HepG2 (cell line): Measurements from ENCODE around the gene CCDC82. TPM values are rescaled to one million over a fixed set of nuclear protein-coding genes. Genes with fewer than 3 reads are reported as not detected.

Experiments
- ATAC-seq: fragments of 200-7000 bp; cut with Tn5 transposase; 3 replicates; pipeline ENCODE4 v1.9.1; 2020; ENCODE audit warnings: mild to moderate bottlenecking, moderate library complexity
- BruUV-seq: library from RNA; stranded (reverse); fragments of 400-500 nt; replicated peaks from 2 replicates; lab custom pipeline; 2021; lab: Mats Ljungman, UMichigan
- CTCF ChIA-PET: fragments of 300-600 bp; formaldehyde crosslinking; extraction: SDS; loops from one replicate; lab custom pipeline; 2021; ENCODE audit warnings: low total read pairs, inconsistent platforms, low intra/inter-chr PET ratio; lab: Yijun Ruan, JAX
- POLR2A ChIA-PET: fragments of 350-600 bp; sonication (Branson Sonifier 250); formaldehyde crosslinking; loops from one replicate; lab custom pipeline; 2020; ENCODE audit warnings: antibody characterized with exemption, inconsistent platforms; lab: Yijun Ruan, JAX
- DNase-seq: peaks from one replicate; pipeline ENCODE4 v3.0.0-alpha.2; 2015; ENCODE audit warnings: low spot score
- FAIRE-seq: peaks from 3 replicates; lab custom pipeline; 2011; peaks lifted over from hg19 to GRCh38; lab: Jason Lieb, UNC
- H2AFZ ChIP-seq: one replicate; pipeline ENCODE4 v1.6.1; 2011; ENCODE audit warnings: low read length, inconsistent platforms
- H3K27ac ChIP-seq: fragments of 300-600 bp; 3 replicates; pipeline ENCODE4 v1.8.0; 2011; ENCODE audit warnings: mixed run types, mild to moderate bottlenecking, mixed read lengths, low read length, inconsistent platforms; ENCODE audit not compliant: insufficient read depth; ENCODE audit errors: extremely low read length
- H3K27me3 ChIP-seq, 2 experiments: fragments of 200-600 bp in 1 of 2; 2 replicates in 1 of 2; 3 replicates in 1 of 2; pipeline versions ENCODE4 v1.6.0 to v1.8.0; 2011; ENCODE audit warnings: low read length in 2 of 2, mild to moderate bottlenecking in 2 of 2, moderate library complexity in 2 of 2, inconsistent platforms in 1 of 2; ENCODE audit not compliant: insufficient read depth in 2 of 2, control insufficient read depth in 1 of 2
- H3K36me3 ChIP-seq, 2 experiments: fragments of 200-600 bp in 1 of 2; replicated peaks in 1 of 2; 2 replicates in 1 of 2; 3 replicates in 1 of 2; pipeline versions ENCODE4 v1.5.1 to v1.8.0; 2011; ENCODE audit warnings: low read length in 2 of 2, inconsistent platforms in 1 of 2; ENCODE audit not compliant: insufficient read depth in 2 of 2, control insufficient read depth in 1 of 2
- H3K4me1 ChIP-seq: 2 replicates; pipeline ENCODE4 v1.5.1; 2012; ENCODE audit warnings: low read length, inconsistent platforms; ENCODE audit not compliant: insufficient read depth
- H3K4me2 ChIP-seq: 2 replicates; pipeline ENCODE4 v1.6.0; 2011; ENCODE audit warnings: low read depth, low read length, inconsistent platforms
- H3K4me3 ChIP-seq, 3 experiments: fragments of 200-600 bp in 1 of 3; sonication (generic), shearing (Covaris generic) in 1 of 3; replicated peaks in 1 of 3; 2 replicates each; pipeline ENCODE4 v1.5.1; 2011 to 2016; ENCODE audit warnings: low read length in 3 of 3, inconsistent platforms in 2 of 3, low read depth in 2 of 3, mild to moderate bottlenecking in 2 of 3, control low read depth in 1 of 3, mixed read lengths in 1 of 3; ENCODE audit not compliant: insufficient read depth in 1 of 3
- H3K79me2 ChIP-seq: one replicate; pipeline ENCODE4 v1.6.1; 2011; ENCODE audit warnings: low read length, inconsistent platforms; ENCODE audit not compliant: insufficient read depth
- H3K9ac ChIP-seq: 2 replicates; pipeline ENCODE4 v1.6.0; 2011; ENCODE audit warnings: mild to moderate bottlenecking, low read depth, low read length, inconsistent platforms; ENCODE audit not compliant: insufficient read depth
- H3K9me3 ChIP-seq: 2 replicates; pipeline ENCODE4 v1.5.1; 2012; ENCODE audit warnings: mild to moderate bottlenecking, low read length
- H4K20me1 ChIP-seq: 2 replicates; pipeline ENCODE4 v1.6.0; 2011; ENCODE audit warnings: inconsistent platforms, mild to moderate bottlenecking, low read length, moderate library complexity; ENCODE audit not compliant: insufficient read depth
- ATF7 ChIP-seq, 2 experiments: fragments of 450-650 bp in 1 of 2; sonication (generic) in 1 of 2; formaldehyde crosslinking in 1 of 2; IDR thresholded peaks; 2 replicates each; pipeline versions ENCODE4 v1.4.0 to v1.6.1; 2016 to 2020; ENCODE audit warnings: antibody characterized with exemption in 1 of 2, mild to moderate bottlenecking in 1 of 2, missing genetic modification reagents in 1 of 2
- HMGA1 ChIP-seq: sonication (generic); formaldehyde crosslinking; conservative IDR thresholded peaks from 2 replicates; pipeline ENCODE4 v1.4.0; 2020; ENCODE audit warnings: missing genetic modification reagents
- ONECUT2 ChIP-seq: sonication (generic); formaldehyde crosslinking; IDR thresholded peaks from 2 replicates; pipeline ENCODE4 v1.4.0; 2020; ENCODE audit warnings: missing genetic modification reagents
- REXO4 ChIP-seq: sonication (generic); formaldehyde crosslinking; IDR thresholded peaks from 2 replicates; pipeline ENCODE4 v1.8.0; 2022; ENCODE audit warnings: missing genetic modification reagents, mild to moderate bottlenecking, borderline replicate concordance
- RNF219 ChIP-seq: sonication (generic); formaldehyde crosslinking; IDR thresholded peaks from 2 replicates; pipeline ENCODE4 v1.5.0; 2020; ENCODE audit warnings: mild to moderate bottlenecking, missing genetic modification reagents
- ZNF160 ChIP-seq: sonication (generic); formaldehyde crosslinking; IDR thresholded peaks from 2 replicates; pipeline ENCODE4 v1.8.0; 2022; ENCODE audit warnings: mild to moderate bottlenecking, inconsistent platforms, missing genetic modification reagents
- ZNF572 ChIP-seq: sonication (generic); formaldehyde crosslinking; IDR thresholded peaks from 2 replicates; pipeline ENCODE4 v1.5.1; 2020; ENCODE audit warnings: mild to moderate bottlenecking, missing genetic modification reagents
- ZNF841 ChIP-seq: sonication (generic); formaldehyde crosslinking; IDR thresholded peaks from 2 replicates; pipeline ENCODE4 v1.8.1; 2023; ENCODE audit warnings: missing genetic modification reagents, borderline replicate concordance
- WGBS: methylation state at CpG from one replicate; pipeline ENCODE4 v1.1.6; 2017; ENCODE audit warnings: low lambda C conversion rate; 5-methylcytosine and 5-hydroxymethylcytosine counted together
- in situ Hi-C: cut with HindIII; loops from 2 replicates; pipeline ENCODE4 v1.10.0; 2017; ENCODE audit warnings: low pct_unique_long_range_greater_than_20kb; ENCODE audit not compliant: extremely low pct_ligation_motif_present
- intact Hi-C: fragments of 100-400 bp; cut with micrococcal nuclease; formaldehyde crosslinking; loops from one replicate; pipeline ENCODE4 v1.10.0; 2022; ENCODE audit not compliant: unreplicated experiment
- polyA plus RNA-seq, 8 experiments: library from polyadenylated mRNA; depleted of rRNA in 3 of 8; stranded (reverse) in 7 of 8; unstranded in 1 of 8; fragments of >200 nt; fragmentation: Illumina TruSeq in 4 of 8; extraction: Trizol in 4 of 8; gene quantifications; 2 replicates each; pipeline versions ENCODE4 v1.2.1 to v1.2.3, GENCODE V29; 2011 to 2016; ENCODE audit warnings: low read depth in 4 of 8, missing spikeins in 1 of 8, mixed read lengths in 1 of 8; ENCODE audit not compliant: insufficient read depth in 1 of 8
- total RNA-seq, 5 experiments: library from RNA; depleted of rRNA; stranded (reverse); fragments of >200 nt; fragmentation: Illumina TruSeq; extraction: Trizol; gene quantifications; 2 replicates each; pipeline ENCODE4 v1.2.3, GENCODE V29; 2016; ENCODE audit warnings: low read depth in 1 of 5

The CCDC82 gene
- total and polyA plus RNA-seq, 2 of the 13 experiments (the other 11 are each of a cell fraction or from before 2014, with no cell fraction given): 19.7 to 25.7 TPM

GRCh38 chr11:96321091-96321490, 68.6 kb downstream of the CCDC82 start (continued):
- TF ChIP-seq RNF219 (CRISPR knock-in tag): no peak
- TF ChIP-seq ZNF572 (CRISPR knock-in tag): no peak
- TF ChIP-seq ATF7 (IDR thresholded peaks at IDR 0.05): no peak
- no peak for TF ChIP-seq ATF7 (CRISPR knock-in tag; IDR thresholded peaks at IDR 0.05)
- no peak for TF ChIP-seq REXO4
- TF ChIP-seq HMGA1 (CRISPR knock-in tag): no peak

- H3K4me3 ChIP-seq: no peak overlapping the region
- H3K4me2 ChIP-seq: no peak overlapping the region
- H3K27me3 ChIP-seq: no peaks in the 10 kb centered on the region
- no TSS peak for BruUV-seq
- in situ Hi-C loops: no loop called here
- peaks cover 25% of the 10 kb centered on the region for H4K20me1 ChIP-seq
- peaks cover 4% of the 10 kb centered on the region; the same call in 1 of the 2 replicates for H3K4me1 ChIP-seq
- ATAC-seq: no peak
- no peak overlapping the region for H2AFZ ChIP-seq
- ChIA-PET POLR2A (no interaction called here), CTCF (no interaction called here)
- FAIRE-seq: no peak
- H3K27ac ChIP-seq: no peak overlapping the region
- peaks cover 60% of the 10 kb centered on the region for H3K79me2 ChIP-seq
- H3K36me3 ChIP-seq: peaks cover 8 to 13% of the 10 kb centered on the region in 2 experiments; a peak in 4 of 5 replicates
- H3K9ac ChIP-seq: no peak overlapping the region
- no peak for DNase-seq
- TF ChIP-seq ZNF841 (no peak), ONECUT2 (CRISPR knock-in tag) (no peak), ZNF160 (CRISPR knock-in tag) (no peak)
- H3K9me3 ChIP-seq: no peaks in the 10 kb centered on the region
- 97% methylated on average over 2 of the region's 2 CpGs for WGBS
- intact Hi-C loops: no loop called here
Observed at GRCh38 chr11:96319898-96320656, 69.6 kb downstream of the CCDC82 start.
